ENCODE results near the gene CPXM1.

Gene CPXM1

GRCh38 chr20:2747676-2748235 is 52.7 kb downstream of the CPXM1 start:
- no peak for DNase-seq

GRCh38 chr20:2746636-2747265 is 53.7 kb downstream of the CPXM1 start:
- DNase-seq: no peak

GRCh38 chr20:2745936-2746635 is 54.3 kb downstream of the CPXM1 start:
- DNase-seq: no peak

GRCh38 chr20:2745060-2745910 is 55.1 kb downstream of the CPXM1 start:
- DNase-seq: no peak

Data from NCI-H69 (cell line).